ENCODE measurements around the gene UNC79. TPM values are rescaled to one million over a fixed set of nuclear protein-coding genes. Genes with fewer than 3 reads are reported as not detected.

UNC79 gene
- total RNA-seq, 2 donors from 2014 or later = 0.05 to 0.09 TPM

DNA sequence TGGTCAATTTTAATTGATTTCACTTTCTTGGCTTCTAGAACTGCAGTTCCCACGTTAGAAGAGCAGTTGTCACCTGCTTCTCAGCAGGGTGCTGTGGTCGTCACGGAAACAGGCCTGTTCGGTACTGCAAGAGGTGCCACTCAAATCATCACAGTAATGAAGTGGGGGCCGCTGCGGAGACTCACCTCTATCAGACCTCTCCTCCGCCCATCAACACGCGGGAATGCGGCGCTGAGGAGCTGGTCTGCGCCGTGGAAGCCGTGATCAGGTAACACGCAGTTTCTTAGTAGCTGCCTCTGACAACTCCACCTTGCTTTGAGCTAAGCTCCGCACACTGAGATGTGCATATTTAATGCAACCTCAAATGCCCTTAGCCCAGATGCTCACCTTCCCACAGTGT, 107.2 kb downstream of the UNC79 start:
- Mint-ChIP-seq H3K4me1 (ENCODE audit: low read depth) (no peaks in the 10 kb centered on the region), H3K4me3 (no peak overlapping the region), H3K9me3 (no peaks in the 10 kb centered on the region), H3K36me3 (ENCODE audit: insufficient read depth in 2 of 2) (no peaks in the 10 kb centered on the region), H3K27ac (no peak overlapping the region), H3K27me3 (ENCODE audit: low read depth) (peaks cover 25% of the 10 kb centered on the region)
- ATAC-seq (replicated peaks in 1 of 2) (no peak), DNase-seq (no peak)

- Mint-ChIP-seq H3K4me3 (no peak overlapping the region), H3K27me3 (ENCODE audit: low read depth) (peaks cover 25% of the 10 kb centered on the region)
- no peak for ATAC-seq (replicated peaks in 1 of 2)
These were observed 107.7 kb downstream of the UNC79 start for GRCh38 chr14:93538413-93538812.

GRCh38 chr14:93540235-93540634, 109.5 kb downstream of the UNC79 start:
- Mint-ChIP-seq H3K36me3 (ENCODE audit: insufficient read depth in 2 of 2) (no peaks in the 10 kb centered on the region), H3K27me3 (ENCODE audit: low read depth) (peaks cover 39% of the 10 kb centered on the region), H3K4me1 (ENCODE audit: low read depth) (no peaks in the 10 kb centered on the region), H3K27ac (no peak overlapping the region), H3K9me3 (no peaks in the 10 kb centered on the region), H3K4me3 (no peak overlapping the region)
- DNase-seq = no peak
- no peak for ATAC-seq (replicated peaks in 1 of 2)

More at GRCh38 chr14:93538413-93538812, 107.7 kb downstream of the UNC79 start:
- no peak for DNase-seq
- no peaks in the 10 kb centered on the region for H3K36me3 Mint-ChIP-seq (ENCODE audit: insufficient read depth in 2 of 2)
- no peaks in the 10 kb centered on the region for H3K9me3 Mint-ChIP-seq
- no peak overlapping the region for H3K27ac Mint-ChIP-seq
- H3K4me1 Mint-ChIP-seq (ENCODE audit: low read depth) = no peaks in the 10 kb centered on the region

- H3K36me3 Mint-ChIP-seq (ENCODE audit: insufficient read depth in 2 of 2) = no peaks in the 10 kb centered on the region
- DNase-seq (no peak), ATAC-seq (replicated peaks in 1 of 2) (no peak)
- no peaks in the 10 kb centered on the region for H3K4me1 Mint-ChIP-seq (ENCODE audit: low read depth)
- no peak overlapping the region for H3K27ac Mint-ChIP-seq
- H3K9me3 Mint-ChIP-seq = no peaks in the 10 kb centered on the region
- H3K4me3 Mint-ChIP-seq = no peak overlapping the region
- H3K27me3 Mint-ChIP-seq (ENCODE audit: low read depth) = peaks cover 31% of the 10 kb centered on the region
These were observed 113.0 kb downstream of the UNC79 start for GRCh38 chr14:93543766-93544165.

GRCh38 chr14:93544212-93544611, 113.5 kb downstream of the UNC79 start:
- no peaks in the 10 kb centered on the region for H3K4me1 Mint-ChIP-seq (ENCODE audit: low read depth)
- H3K27ac Mint-ChIP-seq = no peak overlapping the region
- peaks cover 31% of the 10 kb centered on the region for H3K27me3 Mint-ChIP-seq (ENCODE audit: low read depth)
- no peaks in the 10 kb centered on the region for H3K9me3 Mint-ChIP-seq
- no peak overlapping the region for H3K4me3 Mint-ChIP-seq
- no peaks in the 10 kb centered on the region for H3K36me3 Mint-ChIP-seq (ENCODE audit: insufficient read depth in 2 of 2)
- DNase-seq (no peak), ATAC-seq (replicated peaks in 1 of 2) (no peak)

GRCh38 chr14:93546642-93547041, 115.9 kb downstream of the UNC79 start:
- no peak overlapping the region for H3K27ac Mint-ChIP-seq
- no peak for DNase-seq
- H3K9me3 Mint-ChIP-seq = no peaks in the 10 kb centered on the region
- H3K4me3 Mint-ChIP-seq = no peak overlapping the region
- peaks cover 23% of the 10 kb centered on the region for H3K27me3 Mint-ChIP-seq (ENCODE audit: low read depth)
- H3K4me1 Mint-ChIP-seq (ENCODE audit: low read depth) = no peaks in the 10 kb centered on the region
- no peak for ATAC-seq (replicated peaks in 1 of 2)
- H3K36me3 Mint-ChIP-seq (ENCODE audit: insufficient read depth in 2 of 2) = no peaks in the 10 kb centered on the region

DNA sequence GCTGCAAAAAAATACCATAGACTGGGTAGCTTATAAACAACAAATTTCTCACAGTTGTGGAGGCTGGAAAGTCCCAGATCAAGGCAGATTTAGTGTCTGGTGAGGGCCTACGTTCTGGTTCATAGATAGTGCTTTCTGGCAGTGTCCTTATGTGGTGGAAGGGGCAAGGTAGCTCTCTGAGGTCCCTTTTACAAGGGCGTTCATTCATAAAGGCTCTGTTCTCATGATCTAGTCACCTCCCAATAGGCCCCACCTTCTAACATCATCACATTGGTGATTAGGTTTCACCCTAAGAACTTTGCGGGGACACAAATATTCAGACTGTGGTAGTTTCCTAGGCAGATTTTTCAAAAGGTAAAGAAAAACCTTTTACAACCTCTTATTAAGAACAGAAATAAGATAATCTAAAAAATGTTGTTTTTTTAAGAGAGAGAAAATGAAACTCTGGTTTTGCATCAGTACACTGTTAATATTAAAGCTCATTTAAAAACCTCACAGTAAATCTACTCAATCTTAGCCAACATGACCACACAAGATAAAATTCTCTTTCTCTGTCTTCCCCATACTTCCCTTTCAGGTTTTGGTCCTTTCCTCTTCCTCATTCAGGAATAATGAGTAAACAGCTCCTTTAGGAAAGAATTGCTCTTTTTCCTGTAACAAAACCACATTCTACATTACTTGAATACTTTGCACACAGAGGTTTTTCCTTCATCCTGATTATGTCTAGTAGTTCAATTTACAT, 117.5 kb downstream of the UNC79 start:
- no peaks in the 10 kb centered on the region for H3K9me3 Mint-ChIP-seq
- H3K27me3 Mint-ChIP-seq (ENCODE audit: low read depth) = peaks cover 14% of the 10 kb centered on the region
- no peaks in the 10 kb centered on the region for H3K4me1 Mint-ChIP-seq (ENCODE audit: low read depth)

DNA sequence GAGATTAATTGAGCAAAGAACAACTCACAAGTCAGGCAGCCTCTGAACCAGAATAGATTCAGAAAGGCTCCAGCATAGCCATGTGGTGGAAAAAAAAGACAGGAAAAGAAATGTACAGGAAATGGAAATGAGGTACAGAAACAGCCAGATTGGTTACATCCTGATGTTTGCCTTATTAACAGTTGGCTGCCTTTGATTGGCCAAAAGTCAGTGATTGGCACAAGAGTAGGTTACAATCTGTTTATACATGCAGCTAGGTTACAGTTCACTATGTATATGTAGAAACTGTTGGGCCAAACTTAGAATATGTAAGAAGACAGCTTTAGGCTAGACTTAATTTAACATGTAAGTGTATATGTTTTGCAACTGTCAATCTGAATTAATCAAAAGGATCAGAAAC, 118.9 kb downstream of the UNC79 start:
- DNase-seq (no peak), ATAC-seq (replicated peaks in 1 of 2) (no peak)
- Mint-ChIP-seq H3K4me1 (ENCODE audit: low read depth) (no peaks in the 10 kb centered on the region), H3K27ac (no peak overlapping the region), H3K36me3 (ENCODE audit: insufficient read depth in 2 of 2) (no peaks in the 10 kb centered on the region), H3K27me3 (ENCODE audit: low read depth) (peaks cover 5% of the 10 kb centered on the region), H3K9me3 (no peaks in the 10 kb centered on the region), H3K4me3 (no peak overlapping the region)

More for the DNA sequence above, 117.5 kb downstream of the UNC79 start:
- ATAC-seq (replicated peaks in 1 of 2) (no peak), DNase-seq (no peak)
- Mint-ChIP-seq H3K4me3 (no peak overlapping the region), H3K36me3 (ENCODE audit: insufficient read depth in 2 of 2) (no peaks in the 10 kb centered on the region), H3K27ac (no peak overlapping the region)

DNA sequence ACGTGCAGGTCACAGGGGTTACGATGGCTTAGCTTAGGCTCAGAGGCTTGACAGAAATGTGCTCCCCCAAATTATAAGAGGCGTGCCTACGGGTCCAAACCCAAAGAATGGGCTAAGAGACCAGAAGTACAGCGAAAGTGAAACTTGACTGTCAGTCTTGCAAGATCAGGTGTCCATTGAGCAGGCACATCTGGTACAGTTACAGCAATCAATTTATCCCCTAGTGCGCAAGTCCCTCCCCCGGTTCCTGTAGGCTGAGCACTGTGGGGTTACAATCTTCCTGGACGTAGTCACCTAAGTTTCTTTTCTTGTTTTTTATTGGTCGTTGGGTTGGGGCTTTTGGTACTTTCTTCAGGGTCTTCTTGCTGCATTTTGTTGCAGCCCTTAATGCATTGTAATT, 134.2 kb downstream of the UNC79 start:
- Mint-ChIP-seq H3K9me3 (no peaks in the 10 kb centered on the region), H3K27ac (no peak overlapping the region), H3K27me3 (ENCODE audit: low read depth) (peaks cover 15% of the 10 kb centered on the region), H3K4me1 (ENCODE audit: low read depth) (no peaks in the 10 kb centered on the region), H3K36me3 (ENCODE audit: insufficient read depth in 2 of 2) (no peaks in the 10 kb centered on the region), H3K4me3 (no peak overlapping the region)
- ATAC-seq (replicated peaks in 1 of 2) (no peak), DNase-seq (no peak)

DNA sequence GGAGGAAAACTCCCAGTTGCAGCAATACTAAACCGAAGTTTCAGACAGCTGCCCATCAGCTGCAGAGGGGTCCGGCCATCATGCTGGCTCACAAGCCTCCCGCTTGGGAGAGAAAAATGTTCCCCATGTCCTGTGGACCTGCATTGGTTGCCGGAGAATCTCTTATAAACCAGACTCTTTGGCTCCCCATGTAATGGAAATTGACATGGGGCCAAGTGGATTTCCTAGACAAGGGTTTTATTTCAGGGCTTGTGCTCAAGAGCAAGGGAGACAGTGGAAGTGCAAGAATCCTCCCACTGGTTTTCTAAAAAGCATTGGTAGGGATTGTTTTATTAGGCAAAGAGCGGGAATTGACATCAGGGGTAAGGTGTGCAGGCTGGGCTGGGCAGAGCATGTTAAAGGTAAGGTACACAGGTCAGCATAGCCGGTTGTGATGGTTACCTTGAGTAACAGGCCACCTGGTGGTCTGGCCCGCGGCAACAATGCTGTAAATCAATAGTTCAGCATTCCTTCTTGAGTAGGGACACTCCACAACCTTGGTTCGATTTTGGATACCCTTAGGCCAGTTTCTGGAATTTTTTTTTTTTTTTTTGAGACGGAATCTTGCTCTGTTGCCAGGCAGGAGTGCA, 135.4 kb downstream of the UNC79 start:
- Mint-ChIP-seq H3K4me3 (no peak overlapping the region), H3K27ac (no peak overlapping the region), H3K9me3 (no peaks in the 10 kb centered on the region), H3K27me3 (ENCODE audit: low read depth) (peaks cover 15% of the 10 kb centered on the region), H3K4me1 (ENCODE audit: low read depth) (no peaks in the 10 kb centered on the region), H3K36me3 (ENCODE audit: insufficient read depth in 2 of 2) (no peaks in the 10 kb centered on the region)
- DNase-seq (no peak), ATAC-seq (replicated peaks in 1 of 2) (no peak)

GRCh38 chr14:93571275-93571674, 140.5 kb downstream of the UNC79 start:
- Mint-ChIP-seq H3K9me3 (no peaks in the 10 kb centered on the region), H3K4me1 (ENCODE audit: low read depth) (no peaks in the 10 kb centered on the region), H3K27ac (no peak overlapping the region), H3K27me3 (ENCODE audit: low read depth) (no peaks in the 10 kb centered on the region), H3K4me3 (no peak overlapping the region), H3K36me3 (ENCODE audit: insufficient read depth in 2 of 2) (no peaks in the 10 kb centered on the region)
- no peak for ATAC-seq (replicated peaks in 1 of 2)
- no peak for DNase-seq

DNA sequence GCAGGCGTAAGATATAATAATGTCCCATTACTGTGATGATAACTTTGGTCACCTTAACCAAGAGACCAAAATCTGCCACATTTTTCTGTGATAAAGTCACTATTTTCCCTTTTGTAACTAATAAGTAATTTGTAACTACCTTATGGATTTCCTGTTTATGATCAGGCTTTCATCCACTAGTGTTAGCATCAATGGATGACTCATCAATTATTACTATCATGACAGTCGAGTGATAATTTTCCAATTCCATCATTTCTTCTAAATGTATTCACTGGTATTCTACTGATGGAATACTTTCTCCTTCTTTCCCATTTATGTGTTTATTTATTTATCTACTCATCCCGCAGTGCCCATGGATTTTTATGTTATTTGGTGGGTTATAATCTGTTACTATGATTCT, 148.4 kb downstream of the UNC79 start:
- DNase-seq (no peak), ATAC-seq (replicated peaks in 1 of 2) (no peak)
- Mint-ChIP-seq H3K36me3 (ENCODE audit: insufficient read depth in 2 of 2) (no peaks in the 10 kb centered on the region), H3K4me1 (ENCODE audit: low read depth) (no peaks in the 10 kb centered on the region), H3K27ac (no peak overlapping the region), H3K27me3 (ENCODE audit: low read depth) (no peaks in the 10 kb centered on the region), H3K4me3 (no peak overlapping the region), H3K9me3 (no peaks in the 10 kb centered on the region)

GRCh38 chr14:93582516-93582915, 151.8 kb downstream of the UNC79 start:
- H3K9me3 Mint-ChIP-seq = no peaks in the 10 kb centered on the region
- H3K27ac Mint-ChIP-seq = no peak overlapping the region
- peaks cover 3% of the 10 kb centered on the region for H3K27me3 Mint-ChIP-seq (ENCODE audit: low read depth)
- ATAC-seq (replicated peaks in 1 of 2) (no peak), DNase-seq (no peak)
- H3K4me1 Mint-ChIP-seq (ENCODE audit: low read depth) = no peaks in the 10 kb centered on the region
- H3K4me3 Mint-ChIP-seq = no peak overlapping the region
- H3K36me3 Mint-ChIP-seq (ENCODE audit: insufficient read depth in 2 of 2) = no peaks in the 10 kb centered on the region

DNA sequence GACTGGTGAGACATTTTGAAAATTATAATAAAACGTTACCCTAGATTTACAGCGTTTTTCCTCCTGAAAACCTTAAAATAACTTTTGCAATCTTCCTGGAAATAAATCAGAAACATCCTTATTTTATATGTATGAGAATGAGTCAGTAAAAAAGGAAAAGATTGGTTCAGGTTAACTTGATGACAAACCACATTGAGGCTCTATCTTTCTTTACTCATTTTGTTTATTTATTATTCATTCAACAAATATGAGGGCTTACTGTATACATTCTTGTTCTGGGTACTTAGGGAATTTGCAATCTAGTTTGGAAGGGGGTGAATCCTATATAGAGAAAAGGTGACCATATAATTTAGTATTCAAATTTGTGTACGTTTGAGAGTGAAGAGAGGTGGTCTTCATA, 156.6 kb downstream of the UNC79 start:
- Mint-ChIP-seq H3K4me3 (no peak overlapping the region), H3K27me3 (ENCODE audit: low read depth) (peaks cover 12% of the 10 kb centered on the region), H3K27ac (no peak overlapping the region), H3K4me1 (ENCODE audit: low read depth) (no peaks in the 10 kb centered on the region), H3K9me3 (no peaks in the 10 kb centered on the region), H3K36me3 (ENCODE audit: insufficient read depth in 2 of 2) (no peaks in the 10 kb centered on the region)
- ATAC-seq (replicated peaks in 1 of 2) (no peak), DNase-seq (no peak)

Data from activated T-cell treated with anti-CD3 and anti-CD28 coated beads, Interleukin-2, amount 50 U/mL, for 72 hours (primary cell).